NCI-H524 (cell line): ENCODE measurements around the gene XIRP1.

Source experiments
- DNase-seq, 2 experiments: peaks; one replicate each; lab custom pipeline; 2025; lab: John Stamatoyannopoulos, UW

XIRP1 gene

GRCh38 chr3:39166932-39167532, 25.4 kb downstream of the XIRP1 start:
- no peak for DNase-seq

DNA sequence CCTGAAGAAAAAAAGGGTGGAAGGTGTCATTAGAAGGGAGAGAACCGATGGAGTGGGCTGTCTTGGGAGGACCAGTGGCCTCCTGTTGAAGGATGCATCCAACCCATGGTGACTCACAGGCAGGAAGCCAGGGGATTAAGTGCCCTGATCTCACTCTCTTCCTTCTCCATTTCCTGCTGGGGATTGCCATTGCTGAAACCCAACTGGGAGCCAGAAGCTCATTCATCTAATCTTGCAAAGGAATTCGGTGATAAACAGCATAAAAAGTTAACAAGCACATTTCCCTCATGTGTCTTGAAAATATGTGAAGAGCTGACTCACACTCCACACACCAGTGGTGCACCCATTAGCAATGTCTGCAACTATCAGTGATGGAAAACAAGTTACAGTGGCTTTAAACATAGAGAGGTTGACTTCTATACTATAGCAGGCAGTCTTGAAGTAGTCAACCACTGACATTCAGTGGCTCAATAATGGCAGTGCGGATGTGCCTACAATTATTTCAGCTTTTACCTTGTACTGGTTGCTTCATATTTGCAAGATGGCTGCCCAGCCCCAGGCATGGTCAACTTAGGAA, 26.2 kb downstream of the XIRP1 start:
- DNase-seq: no peak

GRCh38 chr3:39165518-39165917, 26.9 kb downstream of the XIRP1 start:
- no peak for DNase-seq

GRCh38 chr3:39164414-39164813, 28.0 kb downstream of the XIRP1 start:
- DNase-seq: no peak

DNA sequence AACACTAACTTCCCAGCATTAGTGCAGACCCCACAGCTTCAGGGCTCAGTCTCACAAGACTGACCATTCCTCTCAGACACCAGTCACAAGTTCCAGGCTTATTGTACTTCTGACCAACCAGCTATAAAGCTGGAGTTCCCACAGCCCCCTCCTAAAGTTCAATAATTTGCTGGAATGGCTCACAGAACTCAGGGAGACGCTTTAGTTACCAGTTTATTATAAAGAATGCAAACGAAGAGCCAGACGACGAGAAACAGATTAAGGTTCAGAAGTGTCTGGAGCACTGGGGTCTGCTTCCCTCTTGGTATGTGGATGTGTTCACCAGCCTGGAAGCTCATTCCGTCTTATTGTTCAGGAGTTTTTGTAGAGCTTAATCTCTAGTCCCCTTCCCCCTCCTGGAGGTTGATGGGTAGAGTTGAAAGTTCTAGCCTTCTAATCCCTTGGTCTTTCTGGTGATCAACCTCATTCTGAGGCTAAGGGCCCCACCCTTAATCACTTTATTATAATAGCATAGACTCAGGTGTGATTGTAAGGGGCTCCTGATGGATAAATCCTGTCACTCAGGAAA, 34.2 kb downstream of the XIRP1 start:
- no peak for DNase-seq

- no peak for DNase-seq
These were observed 35.0 kb downstream of the XIRP1 start for GRCh38 chr3:39157359-39157758.

DNA sequence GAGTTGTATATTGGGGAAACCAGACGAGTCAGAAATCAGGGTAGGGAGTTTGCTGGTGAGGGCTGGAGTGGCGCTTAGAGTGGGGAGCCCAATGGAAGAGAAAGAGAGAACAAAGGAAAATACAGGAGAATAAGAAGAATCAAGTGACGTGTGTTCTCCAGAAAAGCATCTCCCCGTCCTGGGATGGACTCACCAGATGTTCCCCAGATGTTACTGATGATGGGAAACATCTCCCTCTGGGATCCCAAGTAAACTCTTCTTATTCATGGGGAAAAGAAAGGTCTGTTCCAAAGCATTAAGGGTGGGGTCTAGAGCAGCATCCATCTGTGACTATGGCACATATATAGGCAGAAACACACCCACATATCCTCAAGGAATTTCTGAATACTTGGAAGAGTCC, 36.0 kb downstream of the XIRP1 start:
- DNase-seq: no peak

DNA sequence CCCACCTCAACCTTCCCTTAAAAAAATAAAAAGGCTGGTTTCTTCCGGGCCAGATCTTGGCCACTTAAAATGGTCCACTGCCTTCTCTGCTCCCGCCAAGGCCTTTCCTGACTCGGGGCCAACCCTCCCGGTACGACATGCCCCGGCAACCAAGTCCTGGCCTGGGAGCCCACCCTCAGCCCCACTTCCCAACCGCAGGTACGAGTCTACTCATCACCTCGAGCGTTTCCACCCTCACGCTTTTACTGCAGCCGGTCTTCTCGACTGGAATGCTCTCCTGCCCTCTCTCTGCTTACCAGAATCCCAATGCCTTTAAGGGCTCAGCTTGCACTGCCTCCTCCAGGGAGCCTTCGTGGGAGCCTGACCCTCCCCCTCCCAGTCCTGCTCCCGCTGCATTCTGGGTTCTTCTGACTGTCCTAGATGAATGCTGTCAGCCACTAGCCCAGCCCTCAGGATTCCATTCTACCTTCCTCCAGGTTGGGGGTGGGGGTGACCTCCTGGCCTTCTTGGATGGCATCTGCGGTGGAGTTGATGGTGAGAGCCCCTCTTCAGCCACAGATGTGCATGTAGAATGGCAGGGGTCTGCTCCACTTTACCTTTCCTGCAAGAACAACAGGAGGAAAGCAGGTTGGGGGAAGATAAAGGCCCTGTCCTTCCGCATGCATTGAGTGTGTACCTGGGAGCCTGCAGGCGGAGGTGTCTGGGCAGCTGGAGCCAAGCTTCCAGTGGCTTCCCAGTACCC, 37.9 kb downstream of the XIRP1 start:
- DNase-seq: no peak

DNA sequence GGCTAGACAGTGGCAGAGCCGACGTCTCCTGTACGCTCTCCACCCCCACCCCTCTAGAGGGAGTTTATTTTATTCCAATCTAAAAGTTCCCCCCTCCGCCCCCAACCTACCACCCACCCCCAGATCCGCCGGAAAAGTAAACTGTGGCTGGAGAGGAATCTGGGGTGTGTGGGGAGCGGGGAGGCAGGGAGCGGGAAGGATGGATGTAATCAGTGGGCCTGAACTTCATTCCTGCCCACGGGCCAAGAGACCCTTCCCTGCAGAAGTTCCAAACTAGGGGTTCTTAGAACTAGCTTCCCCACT, 38.5 kb downstream of the XIRP1 start:
- no peak for DNase-seq

DNA sequence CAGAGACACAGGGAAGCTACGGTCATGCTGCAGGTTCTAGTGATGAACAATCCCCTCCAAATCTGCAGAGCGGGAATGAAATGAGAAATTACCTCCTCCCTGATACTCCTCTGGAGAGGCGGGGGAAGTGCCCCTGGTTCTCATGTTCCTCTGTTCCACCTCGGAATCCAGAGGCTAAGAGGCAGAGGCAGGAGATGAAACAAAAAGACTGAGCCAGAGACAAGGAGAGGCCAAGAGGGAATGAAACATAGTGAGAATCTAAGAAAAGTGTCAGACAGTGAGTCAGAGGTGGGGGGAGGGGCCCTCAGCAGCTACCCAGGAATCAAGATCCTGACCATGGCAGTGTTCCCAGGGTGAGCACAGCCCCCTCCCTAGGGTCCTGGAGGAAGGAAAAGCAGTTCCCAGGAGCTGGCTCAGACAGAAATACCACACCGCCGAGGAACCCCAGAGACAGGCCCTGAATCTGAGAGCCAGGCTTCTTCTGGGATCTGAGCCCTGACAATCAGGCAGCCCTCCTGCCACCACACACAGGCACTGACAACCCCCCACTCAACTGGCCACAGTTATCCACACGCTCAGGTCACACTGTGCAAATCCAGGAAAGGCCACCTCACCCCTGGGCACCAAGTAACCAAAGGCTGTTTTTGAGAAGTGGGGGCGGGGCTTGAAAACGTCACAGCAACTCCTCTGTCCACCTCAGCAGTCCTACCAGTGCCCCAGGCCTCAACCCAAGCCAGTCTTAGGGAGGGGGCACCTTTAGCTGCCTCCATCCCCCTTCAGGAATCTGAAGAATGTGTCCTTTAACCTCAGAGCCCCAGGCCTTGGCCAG, 41.4 kb downstream of the XIRP1 start:
- DNase-seq: peak in 1 of 2 experiments; percentile 33

DNA sequence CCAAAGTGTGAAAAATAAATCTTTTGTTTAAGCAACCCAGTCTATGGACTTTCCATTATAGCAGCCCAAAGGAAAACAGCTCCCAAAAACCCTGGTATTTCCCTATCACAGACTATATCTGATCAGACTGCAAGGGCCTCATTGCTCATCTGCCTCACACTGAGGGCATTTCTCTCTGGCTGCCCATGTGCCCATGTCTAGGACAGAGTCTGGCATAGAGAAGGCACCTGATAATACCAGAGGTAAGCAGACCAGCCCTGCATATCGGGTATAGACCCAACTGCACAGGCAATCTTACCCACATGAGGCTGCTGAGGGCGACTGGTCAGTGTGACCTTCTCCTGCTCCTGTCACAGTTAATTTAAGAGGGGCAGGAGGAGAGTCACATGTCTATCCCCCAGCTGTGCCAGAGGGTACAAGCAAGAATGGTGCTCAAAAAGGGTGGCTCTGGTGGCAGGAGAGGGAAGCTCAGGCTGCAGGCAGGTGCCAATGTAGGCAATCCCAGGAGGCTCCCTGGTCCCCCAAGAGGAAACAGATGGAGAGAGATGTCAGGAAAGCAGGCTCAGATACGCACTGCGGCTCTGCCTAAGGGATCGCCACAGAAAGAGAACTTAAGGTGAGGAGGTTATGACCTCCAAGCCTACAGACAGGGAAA, 42.1 kb downstream of the XIRP1 start:
- peak; percentile 70 to 82 for DNase-seq

DNA sequence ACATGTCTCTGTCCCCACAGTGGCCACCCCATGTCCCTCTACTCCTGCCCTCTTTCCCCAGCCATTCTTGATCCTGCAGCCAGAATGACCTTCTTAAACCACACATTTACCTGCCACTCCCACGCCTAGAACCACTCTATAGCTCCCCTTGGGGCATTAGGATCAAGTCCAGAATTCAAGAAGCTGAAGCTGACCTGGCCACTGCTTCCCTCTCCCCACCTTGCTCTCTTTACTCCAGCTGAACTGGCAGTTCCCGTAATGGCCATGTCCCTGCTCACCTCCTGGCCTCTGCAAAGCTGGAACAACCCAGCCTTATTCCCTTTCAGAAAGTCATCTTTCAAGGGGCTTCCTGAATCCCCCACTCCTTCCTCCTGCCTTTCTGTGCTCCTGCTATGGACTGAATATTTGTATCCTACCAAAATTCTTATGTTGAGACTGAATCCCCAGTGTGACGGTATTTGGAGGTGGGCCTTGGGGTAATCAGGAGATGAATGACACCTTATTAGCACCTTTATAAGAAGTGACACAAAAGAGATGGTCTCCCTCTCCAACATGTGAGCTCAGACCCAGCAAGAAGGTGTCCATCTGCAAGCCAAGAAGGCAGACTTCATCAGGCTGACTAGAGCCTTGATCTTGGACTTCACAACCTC, 42.8 kb downstream of the XIRP1 start:
- no peak for DNase-seq

- DNase-seq: no peak
These were observed 43.3 kb downstream of the XIRP1 start for GRCh38 chr3:39149059-39149455.

GRCh38 chr3:39148435-39149058, 43.8 kb downstream of the XIRP1 start:
- peak; percentile 92 to 93 for DNase-seq

- DNase-seq: peak in 1 of 2 experiments; percentile 58
These were observed 44.5 kb downstream of the XIRP1 start for GRCh38 chr3:39147711-39148434.

DNA sequence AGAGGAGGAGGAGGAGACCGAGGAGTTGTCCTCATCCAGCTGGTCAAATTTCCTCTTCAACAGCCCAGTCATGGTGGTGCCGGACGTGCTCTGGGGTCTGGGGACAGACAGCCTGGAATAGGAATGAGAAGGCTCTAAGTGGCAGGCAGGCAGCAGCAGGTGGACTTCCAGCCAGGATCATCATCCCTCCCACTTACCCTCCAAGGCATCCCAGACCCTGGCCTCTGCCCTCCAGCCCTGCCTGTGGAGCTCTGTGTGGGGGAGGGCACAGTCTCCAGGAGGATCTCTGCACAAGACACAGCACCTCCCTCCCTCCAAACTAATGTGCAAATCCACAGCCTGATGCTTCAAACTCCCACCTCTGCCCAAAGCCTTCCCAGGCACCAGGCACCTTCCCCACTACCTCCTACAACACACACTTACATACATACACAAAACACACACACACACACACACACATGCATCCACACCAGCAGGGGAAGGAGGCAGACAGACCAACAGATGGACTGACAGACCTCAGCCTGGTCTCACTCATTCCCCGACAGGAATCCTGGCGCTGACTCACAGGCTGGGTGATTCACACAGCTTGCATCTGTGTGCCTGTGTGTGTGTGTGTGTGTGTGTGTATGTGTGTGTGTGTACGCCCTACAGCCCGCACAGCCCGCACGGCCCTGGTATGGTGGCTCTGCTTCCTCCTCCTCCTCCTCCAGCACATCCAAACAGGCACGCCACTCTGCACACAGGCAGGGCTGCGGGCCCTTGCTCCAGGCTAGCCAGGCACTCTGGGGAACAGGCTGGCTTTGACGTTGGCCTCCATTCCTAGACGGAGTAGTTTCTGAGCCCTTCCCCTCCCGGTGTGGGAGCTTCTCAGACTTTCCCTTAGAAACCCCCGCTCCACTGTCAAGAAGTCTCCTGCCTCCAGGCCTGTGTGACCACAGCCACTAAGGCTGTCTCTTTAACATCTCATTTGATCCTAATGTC, 45.5 kb downstream of the XIRP1 start:
- DNase-seq: peak; percentile 48 to 71

DNA sequence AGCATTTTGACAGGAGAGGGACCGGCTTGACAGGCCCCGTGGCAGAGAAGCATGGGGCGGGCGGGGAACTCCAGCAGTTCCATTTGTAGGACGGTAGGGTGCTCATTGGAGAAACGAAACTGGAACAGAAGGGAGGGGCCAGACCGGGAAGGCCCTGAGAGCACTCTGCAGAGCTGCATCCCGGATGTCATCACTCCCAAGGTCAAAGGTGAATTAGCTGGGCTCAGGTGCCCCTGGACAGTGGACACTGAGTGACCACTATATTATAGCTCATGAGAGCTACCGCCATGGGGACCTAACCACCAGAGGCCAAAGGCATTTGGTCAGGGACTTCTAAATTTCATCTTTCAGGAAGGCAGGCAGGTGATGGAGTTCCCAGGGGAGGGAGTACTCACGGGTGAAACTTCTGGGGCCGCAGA, 46.3 kb downstream of the XIRP1 start:
- peak in 1 of 2 experiments; percentile 5 for DNase-seq

GRCh38 chr3:39144748-39145380, 47.5 kb downstream of the XIRP1 start:
- no peak for DNase-seq
